ENCODE results near the gene CIRBP.

CIRBP gene

DNA sequence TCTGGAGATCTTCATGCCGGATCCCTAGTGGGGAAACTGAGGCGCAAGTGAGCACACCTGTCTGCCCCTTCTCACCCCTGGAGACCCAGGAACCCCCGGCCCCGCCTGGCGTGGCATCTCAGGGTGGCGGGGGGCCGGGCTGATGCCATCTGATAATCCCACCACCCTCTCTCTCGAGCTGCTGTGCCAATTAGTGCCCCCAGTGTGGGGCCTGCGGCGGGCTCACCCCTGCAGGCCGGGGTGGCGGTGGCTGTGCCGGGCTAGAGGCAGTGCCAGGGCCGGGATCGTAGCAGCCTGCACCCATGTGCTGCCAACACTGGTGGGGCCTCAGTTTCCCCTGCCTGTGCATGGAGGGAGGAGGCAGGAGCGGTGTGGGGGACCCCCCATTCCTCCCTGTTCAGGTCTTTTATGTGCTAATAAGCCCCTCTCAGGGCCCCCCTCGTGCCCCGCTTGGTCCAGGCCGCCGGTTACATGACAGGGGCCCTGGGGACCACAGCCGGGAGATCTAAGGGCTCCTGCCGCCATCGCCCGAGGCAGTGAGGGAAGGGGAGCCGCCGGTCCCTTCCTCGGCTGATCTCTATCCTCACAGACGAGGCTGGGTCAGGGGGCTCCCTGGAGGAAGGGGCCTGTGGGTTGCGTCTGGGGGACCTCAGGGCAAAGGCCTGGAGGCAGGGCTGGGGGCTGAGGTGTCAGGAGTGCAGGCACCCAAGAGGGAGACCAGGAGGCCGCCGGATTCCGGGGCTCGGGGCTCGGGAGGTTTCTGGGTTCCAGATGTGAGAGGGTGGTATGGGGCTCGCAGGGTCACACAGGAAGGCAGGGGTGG, 24.9 kb downstream of the CIRBP start:
- Mint-ChIP-seq H3K36me3 (ENCODE audit: low read depth) (peaks cover 6% of the 10 kb centered on the region), H3K4me1 (peaks cover 13% of the 10 kb centered on the region), H3K4me3 (no peak overlapping the region), H3K9me3 (no peaks in the 10 kb centered on the region), H3K27ac (no peak overlapping the region), H3K27me3 (ENCODE audit: low read depth, poor library complexity) (peaks cover 8% of the 10 kb centered on the region)
- no peak for DNase-seq
- TF ChIP-seq, protein P1, sequence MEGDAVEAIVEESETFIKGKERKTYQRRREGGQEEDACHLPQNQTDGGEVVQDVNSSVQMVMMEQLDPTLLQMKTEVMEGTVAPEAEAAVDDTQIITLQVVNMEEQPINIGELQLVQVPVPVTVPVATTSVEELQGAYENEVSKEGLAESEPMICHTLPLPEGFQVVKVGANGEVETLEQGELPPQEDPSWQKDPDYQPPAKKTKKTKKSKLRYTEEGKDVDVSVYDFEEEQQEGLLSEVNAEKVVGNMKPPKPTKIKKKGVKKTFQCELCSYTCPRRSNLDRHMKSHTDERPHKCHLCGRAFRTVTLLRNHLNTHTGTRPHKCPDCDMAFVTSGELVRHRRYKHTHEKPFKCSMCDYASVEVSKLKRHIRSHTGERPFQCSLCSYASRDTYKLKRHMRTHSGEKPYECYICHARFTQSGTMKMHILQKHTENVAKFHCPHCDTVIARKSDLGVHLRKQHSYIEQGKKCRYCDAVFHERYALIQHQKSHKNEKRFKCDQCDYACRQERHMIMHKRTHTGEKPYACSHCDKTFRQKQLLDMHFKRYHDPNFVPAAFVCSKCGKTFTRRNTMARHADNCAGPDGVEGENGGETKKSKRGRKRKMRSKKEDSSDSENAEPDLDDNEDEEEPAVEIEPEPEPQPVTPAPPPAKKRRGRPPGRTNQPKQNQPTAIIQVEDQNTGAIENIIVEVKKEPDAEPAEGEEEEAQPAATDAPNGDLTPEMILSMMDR (IDR thresholded peaks at IDR 0.05), result no peak

DNA sequence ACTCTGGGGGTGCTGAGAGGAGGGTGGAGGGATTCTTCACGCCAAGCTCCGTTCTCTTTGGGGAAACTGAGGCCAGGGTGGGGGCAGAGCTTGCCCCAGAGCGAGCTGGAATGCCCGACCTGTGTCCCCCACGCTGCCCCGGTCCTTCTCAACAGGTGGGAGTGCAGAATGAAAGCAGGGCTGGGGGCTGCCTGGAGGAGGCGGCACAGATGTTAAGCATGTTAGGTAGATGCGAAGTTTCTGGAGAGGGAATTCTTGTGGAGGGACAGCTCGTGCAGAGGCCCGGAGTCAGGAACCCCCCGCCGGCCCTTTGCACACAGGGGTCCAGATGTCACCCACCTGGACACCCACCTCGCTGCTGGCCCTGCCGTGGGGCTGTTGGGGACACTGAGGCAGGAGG, 25.6 kb downstream of the CIRBP start:
- DNase-seq, result no peak
- Mint-ChIP-seq H3K4me3 (no peak overlapping the region), H3K4me1 (peaks cover 13% of the 10 kb centered on the region), H3K9me3 (no peaks in the 10 kb centered on the region), H3K36me3 (ENCODE audit: low read depth) (peaks cover 6% of the 10 kb centered on the region), H3K27me3 (ENCODE audit: low read depth, poor library complexity) (peaks cover 8% of the 10 kb centered on the region), H3K27ac (no peak overlapping the region)
- TF ChIP-seq, protein P1 (IDR thresholded peaks at IDR 0.05), result no peak

- DNase-seq, result peak; percentile 82
- Mint-ChIP-seq H3K4me1 (peaks cover 13% of the 10 kb centered on the region), H3K27ac (no peak overlapping the region), H3K36me3 (ENCODE audit: low read depth) (peaks cover 6% of the 10 kb centered on the region), H3K4me3 (no peak overlapping the region), H3K9me3 (no peaks in the 10 kb centered on the region), H3K27me3 (ENCODE audit: low read depth, poor library complexity) (peaks cover 8% of the 10 kb centered on the region)
- TF ChIP-seq, protein P1 (IDR thresholded peaks at IDR 0.05), result no peak
Observed at GRCh38 chr19:1295169-1296012, 26.3 kb downstream of the CIRBP start.

GRCh38 chr19:1296078-1296477, 26.9 kb downstream of the CIRBP start:
- Mint-ChIP-seq H3K9me3 (no peaks in the 10 kb centered on the region), H3K27ac (no peak overlapping the region), H3K36me3 (ENCODE audit: low read depth) (peaks cover 11% of the 10 kb centered on the region), H3K4me3 (no peak overlapping the region), H3K27me3 (ENCODE audit: low read depth, poor library complexity) (peaks cover 8% of the 10 kb centered on the region), H3K4me1 (peaks cover 18% of the 10 kb centered on the region)
- TF ChIP-seq, protein P1 (IDR thresholded peaks at IDR 0.05), result no peak
- no peak for DNase-seq

GRCh38 chr19:1296575-1297271, 27.6 kb downstream of the CIRBP start:
- no peak for DNase-seq
- TF ChIP-seq, protein P1 (IDR thresholded peaks at IDR 0.05), result no peak
- Mint-ChIP-seq H3K9me3 (no peaks in the 10 kb centered on the region), H3K4me3 (no peak overlapping the region), H3K36me3 (ENCODE audit: low read depth) (peaks cover 11% of the 10 kb centered on the region), H3K4me1 (peaks cover 18% of the 10 kb centered on the region), H3K27ac (no peak overlapping the region), H3K27me3 (ENCODE audit: low read depth, poor library complexity) (peaks cover 8% of the 10 kb centered on the region)
